Measurements from ENCODE around the gene PRDM16.

DNA sequence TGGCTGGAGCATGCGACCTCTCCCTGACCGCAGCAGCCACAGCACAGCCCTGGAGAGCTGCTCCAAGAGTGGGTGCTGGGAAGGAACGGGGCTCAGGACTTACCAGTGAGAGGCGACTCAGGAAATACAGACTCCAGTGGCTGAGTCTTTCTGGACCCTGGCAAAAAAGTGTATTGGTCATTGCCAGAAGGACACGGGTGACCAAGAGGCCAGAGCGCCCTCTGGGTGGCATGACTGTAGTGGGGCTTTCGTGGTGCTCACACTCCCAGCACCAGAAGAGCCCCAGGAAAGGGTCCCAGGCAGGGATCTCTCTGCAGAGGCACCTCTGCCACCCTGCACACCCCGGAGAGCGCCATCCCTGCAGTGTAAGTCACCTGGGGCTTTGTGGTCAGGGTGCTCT, 8.9 kb upstream of the PRDM16 start:
- TF ChIP-seq, protein P1, sequence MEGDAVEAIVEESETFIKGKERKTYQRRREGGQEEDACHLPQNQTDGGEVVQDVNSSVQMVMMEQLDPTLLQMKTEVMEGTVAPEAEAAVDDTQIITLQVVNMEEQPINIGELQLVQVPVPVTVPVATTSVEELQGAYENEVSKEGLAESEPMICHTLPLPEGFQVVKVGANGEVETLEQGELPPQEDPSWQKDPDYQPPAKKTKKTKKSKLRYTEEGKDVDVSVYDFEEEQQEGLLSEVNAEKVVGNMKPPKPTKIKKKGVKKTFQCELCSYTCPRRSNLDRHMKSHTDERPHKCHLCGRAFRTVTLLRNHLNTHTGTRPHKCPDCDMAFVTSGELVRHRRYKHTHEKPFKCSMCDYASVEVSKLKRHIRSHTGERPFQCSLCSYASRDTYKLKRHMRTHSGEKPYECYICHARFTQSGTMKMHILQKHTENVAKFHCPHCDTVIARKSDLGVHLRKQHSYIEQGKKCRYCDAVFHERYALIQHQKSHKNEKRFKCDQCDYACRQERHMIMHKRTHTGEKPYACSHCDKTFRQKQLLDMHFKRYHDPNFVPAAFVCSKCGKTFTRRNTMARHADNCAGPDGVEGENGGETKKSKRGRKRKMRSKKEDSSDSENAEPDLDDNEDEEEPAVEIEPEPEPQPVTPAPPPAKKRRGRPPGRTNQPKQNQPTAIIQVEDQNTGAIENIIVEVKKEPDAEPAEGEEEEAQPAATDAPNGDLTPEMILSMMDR (IDR thresholded peaks at IDR 0.05 in 2 of 3, conservative IDR thresholded peaks at IDR 0.05 in 1 of 3; ENCODE audit: borderline replicate concordance in 1 of 3, insufficient read depth in 1 of 3, low read depth in 2 of 3, low read length in 2 of 3) = no peak
- no peak for TF ChIP-seq JUND (IDR thresholded peaks at IDR 0.05)
- TF ChIP-seq ZNF274 (IDR thresholded peaks at IDR 0.05; ENCODE audit: low read depth, low read length) = no peak
- TF ChIP-seq, protein P2, sequence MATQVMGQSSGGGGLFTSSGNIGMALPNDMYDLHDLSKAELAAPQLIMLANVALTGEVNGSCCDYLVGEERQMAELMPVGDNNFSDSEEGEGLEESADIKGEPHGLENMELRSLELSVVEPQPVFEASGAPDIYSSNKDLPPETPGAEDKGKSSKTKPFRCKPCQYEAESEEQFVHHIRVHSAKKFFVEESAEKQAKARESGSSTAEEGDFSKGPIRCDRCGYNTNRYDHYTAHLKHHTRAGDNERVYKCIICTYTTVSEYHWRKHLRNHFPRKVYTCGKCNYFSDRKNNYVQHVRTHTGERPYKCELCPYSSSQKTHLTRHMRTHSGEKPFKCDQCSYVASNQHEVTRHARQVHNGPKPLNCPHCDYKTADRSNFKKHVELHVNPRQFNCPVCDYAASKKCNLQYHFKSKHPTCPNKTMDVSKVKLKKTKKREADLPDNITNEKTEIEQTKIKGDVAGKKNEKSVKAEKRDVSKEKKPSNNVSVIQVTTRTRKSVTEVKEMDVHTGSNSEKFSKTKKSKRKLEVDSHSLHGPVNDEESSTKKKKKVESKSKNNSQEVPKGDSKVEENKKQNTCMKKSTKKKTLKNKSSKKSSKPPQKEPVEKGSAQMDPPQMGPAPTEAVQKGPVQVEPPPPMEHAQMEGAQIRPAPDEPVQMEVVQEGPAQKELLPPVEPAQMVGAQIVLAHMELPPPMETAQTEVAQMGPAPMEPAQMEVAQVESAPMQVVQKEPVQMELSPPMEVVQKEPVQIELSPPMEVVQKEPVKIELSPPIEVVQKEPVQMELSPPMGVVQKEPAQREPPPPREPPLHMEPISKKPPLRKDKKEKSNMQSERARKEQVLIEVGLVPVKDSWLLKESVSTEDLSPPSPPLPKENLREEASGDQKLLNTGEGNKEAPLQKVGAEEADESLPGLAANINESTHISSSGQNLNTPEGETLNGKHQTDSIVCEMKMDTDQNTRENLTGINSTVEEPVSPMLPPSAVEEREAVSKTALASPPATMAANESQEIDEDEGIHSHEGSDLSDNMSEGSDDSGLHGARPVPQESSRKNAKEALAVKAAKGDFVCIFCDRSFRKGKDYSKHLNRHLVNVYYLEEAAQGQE (IDR thresholded peaks at IDR 0.05; ENCODE audit: low read depth) = no peak
- no peak for TF ChIP-seq POLR2AphosphoS5 (IDR thresholded peaks at IDR 0.05; ENCODE audit: low read depth, low read length)
- no peak for TF ChIP-seq SIN3A (IDR thresholded peaks at IDR 0.05; ENCODE audit: low read depth)
- TF ChIP-seq EGR1 (IDR thresholded peaks at IDR 0.05; ENCODE audit: low read depth) = no peak
